Liver (tissue), 9 donors: ENCODE measurements around the gene NGFR. TPM values are rescaled to one million over a fixed set of nuclear protein-coding genes. Genes with fewer than 3 reads are reported as not detected.

Experiments used
- DNase-seq: peaks from one replicate; pipeline ENCODE4 v3.0.0-alpha.2; 2017; ENCODE audit warnings: low spot score
- H3K27ac ChIP-seq, 2 donors: one replicate each; pipeline ENCODE4 v1.7.0; 2013; ENCODE audit warnings: inconsistent platforms in 2 of 2, low read length in 2 of 2, control low read depth in 1 of 2, low read depth in 1 of 2, mild to moderate bottlenecking in 1 of 2
- H3K27me3 ChIP-seq, 4 donors: one replicate each; pipeline versions ENCODE4 v1.6.1 to v1.7.0; 2013; ENCODE audit warnings: low read length in 3 of 4, inconsistent platforms in 1 of 4, mild to moderate bottlenecking in 1 of 4, moderate library complexity in 1 of 4; ENCODE audit not compliant: control insufficient read depth in 4 of 4, insufficient read depth in 4 of 4
- H3K36me3 ChIP-seq, 4 donors: one replicate each; pipeline versions ENCODE4 v1.6.1 to v1.7.0; 2013; ENCODE audit warnings: low read length in 3 of 4, mild to moderate bottlenecking in 3 of 4, low read depth in 1 of 4, moderate library complexity in 1 of 4; ENCODE audit not compliant: control insufficient read depth in 4 of 4, insufficient read depth in 3 of 4
- H3K4me1 ChIP-seq, 4 donors: one replicate each; pipeline versions ENCODE4 v1.6.1 to v1.7.0; 2013; ENCODE audit warnings: low read length in 3 of 4, mild to moderate bottlenecking in 3 of 4, moderate library complexity in 1 of 4; ENCODE audit not compliant: control insufficient read depth in 4 of 4, insufficient read depth in 4 of 4
- H3K4me3 ChIP-seq, 3 donors: one replicate each; pipeline versions ENCODE4 v1.6.1 to v1.7.0; 2013; ENCODE audit warnings: low read length in 3 of 3, control low read depth in 1 of 3, low read depth in 1 of 3, mild to moderate bottlenecking in 1 of 3
- H3K9ac ChIP-seq, 2 donors: one replicate each; pipeline ENCODE4 v1.7.0; 2013; ENCODE audit warnings: low read length in 2 of 2, mild to moderate bottlenecking in 2 of 2, moderate library complexity in 2 of 2, control low read depth in 1 of 2, low read depth in 1 of 2
- H3K9me3 ChIP-seq, 4 donors: one replicate each; pipeline versions ENCODE4 v1.6.1 to v1.7.0; 2013; ENCODE audit warnings: low read length in 3 of 4; ENCODE audit not compliant: control insufficient read depth in 4 of 4
- EGR1 ChIP-seq, 2 donors: IDR thresholded peaks; 2 replicates each; pipeline ENCODE4 v1.6.1; 2016 to 2018; ENCODE audit warnings: antibody characterized with exemption in 2 of 2, low read depth in 2 of 2
- FOXA1 ChIP-seq: IDR thresholded peaks from 2 replicates; pipeline ENCODE4 v1.6.1; 2016; ENCODE audit warnings: antibody characterized with exemption
- FOXA2 ChIP-seq: IDR thresholded peaks from 2 replicates; pipeline ENCODE4 v1.6.1; 2016; ENCODE audit warnings: antibody characterized with exemption
- GABPA ChIP-seq, 2 donors: IDR thresholded peaks in 1 of 2; conservative IDR thresholded peaks in 1 of 2; 2 replicates each; pipeline ENCODE4 v1.6.1; 2016; ENCODE audit warnings: antibody characterized with exemption in 2 of 2, mild to moderate bottlenecking in 1 of 2, moderate library complexity in 1 of 2
- HNF4A ChIP-seq, 2 donors: conservative IDR thresholded peaks; 2 replicates each; pipeline ENCODE4 v1.6.1; 2016; ENCODE audit warnings: antibody characterized with exemption in 2 of 2, mild to moderate bottlenecking in 2 of 2
- HNF4G ChIP-seq: IDR thresholded peaks from 2 replicates; pipeline ENCODE4 v1.6.1; 2016; ENCODE audit warnings: antibody characterized with exemption
- JUND ChIP-seq, 2 donors: IDR thresholded peaks; 2 replicates each; pipeline ENCODE4 v1.6.1; 2016; ENCODE audit warnings: antibody characterized with exemption in 2 of 2
- RAD21 ChIP-seq, 2 donors: IDR thresholded peaks; 2 replicates each; pipeline ENCODE4 v1.6.1; 2016; ENCODE audit warnings: antibody characterized with exemption in 2 of 2, mild to moderate bottlenecking in 2 of 2
- SP1 ChIP-seq: IDR thresholded peaks from 2 replicates; pipeline ENCODE4 v1.6.1; 2018; ENCODE audit warnings: antibody characterized with exemption, mild to moderate bottlenecking
- TAF1 ChIP-seq: conservative IDR thresholded peaks from 2 replicates; pipeline ENCODE4 v1.6.1; 2016; ENCODE audit warnings: antibody characterized with exemption, mild to moderate bottlenecking
- WGBS: extraction: QIAGEN DNeasy Blood & Tissue Kit; methylation state at CpG from one replicate; pipeline ENCODE4 v1.1.7; 2013; 5-methylcytosine and 5-hydroxymethylcytosine counted together
- polyA plus RNA-seq, 2 donors: library from polyadenylated mRNA; stranded (reverse) in 1 of 2; unstranded in 1 of 2; fragments of 200-250 nt in 1 of 2; fragments of >200 nt in 1 of 2; fragmentation: Nextera tagmentation in 1 of 2; extraction: Ambion mirVana in 1 of 2; gene quantifications; one replicate each; pipeline versions ENCODE4 v1.2.1 to v1.2.3, GENCODE V29; 2013 to 2015
- total RNA-seq, 2 donors: library from RNA; depleted of rRNA; stranded (reverse); fragments of >200 nt; gene quantifications; one replicate each; pipeline ENCODE4 v1.2.3, GENCODE V29; 2014
- TF ChIP-seq, protein P1 (sequence below): IDR thresholded peaks from 2 replicates; pipeline ENCODE4 v1.6.1; 2016; ENCODE audit warnings: antibody characterized with exemption
- TF ChIP-seq, protein P2 (sequence below): IDR thresholded peaks from 2 replicates; pipeline ENCODE4 v1.6.1; 2016; ENCODE audit warnings: antibody characterized with exemption, mild to moderate bottlenecking
- TF ChIP-seq, protein P3 (sequence below): IDR thresholded peaks from 2 replicates; pipeline ENCODE4 v1.6.1; 2016; ENCODE audit warnings: antibody characterized with exemption
- donor health status: healthy.
- donor health status: healthy.
- donor health status: healthy.
- donor health status: healthy.
- donor health status: healthy.

Gene NGFR
- total and polyA plus RNA-seq, 4 donors: 6.9 to 11.0 (median 10.5) TPM

DNA sequence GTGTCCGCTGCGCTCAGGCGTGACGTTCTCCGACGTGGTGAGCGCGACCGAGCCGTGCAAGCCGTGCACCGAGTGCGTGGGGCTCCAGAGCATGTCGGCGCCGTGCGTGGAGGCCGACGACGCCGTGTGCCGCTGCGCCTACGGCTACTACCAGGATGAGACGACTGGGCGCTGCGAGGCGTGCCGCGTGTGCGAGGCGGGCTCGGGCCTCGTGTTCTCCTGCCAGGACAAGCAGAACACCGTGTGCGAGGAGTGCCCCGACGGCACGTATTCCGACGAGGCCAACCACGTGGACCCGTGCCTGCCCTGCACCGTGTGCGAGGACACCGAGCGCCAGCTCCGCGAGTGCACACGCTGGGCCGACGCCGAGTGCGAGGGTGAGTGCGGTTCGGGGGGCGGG, 11.2 kb downstream of the NGFR start:
- TF ChIP-seq, protein P1, sequence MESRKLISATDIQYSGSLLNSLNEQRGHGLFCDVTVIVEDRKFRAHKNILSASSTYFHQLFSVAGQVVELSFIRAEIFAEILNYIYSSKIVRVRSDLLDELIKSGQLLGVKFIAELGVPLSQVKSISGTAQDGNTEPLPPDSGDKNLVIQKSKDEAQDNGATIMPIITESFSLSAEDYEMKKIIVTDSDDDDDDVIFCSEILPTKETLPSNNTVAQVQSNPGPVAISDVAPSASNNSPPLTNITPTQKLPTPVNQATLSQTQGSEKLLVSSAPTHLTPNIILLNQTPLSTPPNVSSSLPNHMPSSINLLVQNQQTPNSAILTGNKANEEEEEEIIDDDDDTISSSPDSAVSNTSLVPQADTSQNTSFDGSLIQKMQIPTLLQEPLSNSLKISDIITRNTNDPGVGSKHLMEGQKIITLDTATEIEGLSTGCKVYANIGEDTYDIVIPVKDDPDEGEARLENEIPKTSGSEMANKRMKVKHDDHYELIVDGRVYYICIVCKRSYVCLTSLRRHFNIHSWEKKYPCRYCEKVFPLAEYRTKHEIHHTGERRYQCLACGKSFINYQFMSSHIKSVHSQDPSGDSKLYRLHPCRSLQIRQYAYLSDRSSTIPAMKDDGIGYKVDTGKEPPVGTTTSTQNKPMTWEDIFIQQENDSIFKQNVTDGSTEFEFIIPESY: no peak
- no peak for TF ChIP-seq GABPA (IDR thresholded peaks at IDR 0.05 in 1 of 2, conservative IDR thresholded peaks at IDR 0.05 in 1 of 2)
- no peak for TF ChIP-seq HNF4G
- TF ChIP-seq, protein P2, sequence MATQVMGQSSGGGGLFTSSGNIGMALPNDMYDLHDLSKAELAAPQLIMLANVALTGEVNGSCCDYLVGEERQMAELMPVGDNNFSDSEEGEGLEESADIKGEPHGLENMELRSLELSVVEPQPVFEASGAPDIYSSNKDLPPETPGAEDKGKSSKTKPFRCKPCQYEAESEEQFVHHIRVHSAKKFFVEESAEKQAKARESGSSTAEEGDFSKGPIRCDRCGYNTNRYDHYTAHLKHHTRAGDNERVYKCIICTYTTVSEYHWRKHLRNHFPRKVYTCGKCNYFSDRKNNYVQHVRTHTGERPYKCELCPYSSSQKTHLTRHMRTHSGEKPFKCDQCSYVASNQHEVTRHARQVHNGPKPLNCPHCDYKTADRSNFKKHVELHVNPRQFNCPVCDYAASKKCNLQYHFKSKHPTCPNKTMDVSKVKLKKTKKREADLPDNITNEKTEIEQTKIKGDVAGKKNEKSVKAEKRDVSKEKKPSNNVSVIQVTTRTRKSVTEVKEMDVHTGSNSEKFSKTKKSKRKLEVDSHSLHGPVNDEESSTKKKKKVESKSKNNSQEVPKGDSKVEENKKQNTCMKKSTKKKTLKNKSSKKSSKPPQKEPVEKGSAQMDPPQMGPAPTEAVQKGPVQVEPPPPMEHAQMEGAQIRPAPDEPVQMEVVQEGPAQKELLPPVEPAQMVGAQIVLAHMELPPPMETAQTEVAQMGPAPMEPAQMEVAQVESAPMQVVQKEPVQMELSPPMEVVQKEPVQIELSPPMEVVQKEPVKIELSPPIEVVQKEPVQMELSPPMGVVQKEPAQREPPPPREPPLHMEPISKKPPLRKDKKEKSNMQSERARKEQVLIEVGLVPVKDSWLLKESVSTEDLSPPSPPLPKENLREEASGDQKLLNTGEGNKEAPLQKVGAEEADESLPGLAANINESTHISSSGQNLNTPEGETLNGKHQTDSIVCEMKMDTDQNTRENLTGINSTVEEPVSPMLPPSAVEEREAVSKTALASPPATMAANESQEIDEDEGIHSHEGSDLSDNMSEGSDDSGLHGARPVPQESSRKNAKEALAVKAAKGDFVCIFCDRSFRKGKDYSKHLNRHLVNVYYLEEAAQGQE: no peak
- no peak for TF ChIP-seq RAD21 (IDR thresholded peaks at IDR 0.05)
- no peak for TF ChIP-seq EGR1 (IDR thresholded peaks at IDR 0.05; ENCODE audit: low read depth in 2 of 2)
- no peak for TF ChIP-seq FOXA2
- TF ChIP-seq, protein P3, sequence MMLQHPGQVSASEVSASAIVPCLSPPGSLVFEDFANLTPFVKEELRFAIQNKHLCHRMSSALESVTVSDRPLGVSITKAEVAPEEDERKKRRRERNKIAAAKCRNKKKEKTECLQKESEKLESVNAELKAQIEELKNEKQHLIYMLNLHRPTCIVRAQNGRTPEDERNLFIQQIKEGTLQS: no peak
- TF ChIP-seq JUND (IDR thresholded peaks at IDR 0.05): no peak
- no peak for TF ChIP-seq SP1
- no peak for TF ChIP-seq HNF4A (conservative IDR thresholded peaks at IDR 0.05)
- TF ChIP-seq FOXA1: no peak
- Histone ChIP-seq H3K4me1 (peaks cover 0 to 4% (median 0%) of the 10 kb centered on the region in 4 donors), H3K27me3 (no peaks in the 10 kb centered on the region), H3K27ac (no peak overlapping the region), H3K4me3 (no peak overlapping the region), H3K9ac (no peak overlapping the region), H3K36me3 (no peaks in the 10 kb centered on the region), H3K9me3 (no peaks in the 10 kb centered on the region)
- 87% methylated on average over 57 of the region's 57 CpGs for WGBS
- DNase-seq: no peak

DNA sequence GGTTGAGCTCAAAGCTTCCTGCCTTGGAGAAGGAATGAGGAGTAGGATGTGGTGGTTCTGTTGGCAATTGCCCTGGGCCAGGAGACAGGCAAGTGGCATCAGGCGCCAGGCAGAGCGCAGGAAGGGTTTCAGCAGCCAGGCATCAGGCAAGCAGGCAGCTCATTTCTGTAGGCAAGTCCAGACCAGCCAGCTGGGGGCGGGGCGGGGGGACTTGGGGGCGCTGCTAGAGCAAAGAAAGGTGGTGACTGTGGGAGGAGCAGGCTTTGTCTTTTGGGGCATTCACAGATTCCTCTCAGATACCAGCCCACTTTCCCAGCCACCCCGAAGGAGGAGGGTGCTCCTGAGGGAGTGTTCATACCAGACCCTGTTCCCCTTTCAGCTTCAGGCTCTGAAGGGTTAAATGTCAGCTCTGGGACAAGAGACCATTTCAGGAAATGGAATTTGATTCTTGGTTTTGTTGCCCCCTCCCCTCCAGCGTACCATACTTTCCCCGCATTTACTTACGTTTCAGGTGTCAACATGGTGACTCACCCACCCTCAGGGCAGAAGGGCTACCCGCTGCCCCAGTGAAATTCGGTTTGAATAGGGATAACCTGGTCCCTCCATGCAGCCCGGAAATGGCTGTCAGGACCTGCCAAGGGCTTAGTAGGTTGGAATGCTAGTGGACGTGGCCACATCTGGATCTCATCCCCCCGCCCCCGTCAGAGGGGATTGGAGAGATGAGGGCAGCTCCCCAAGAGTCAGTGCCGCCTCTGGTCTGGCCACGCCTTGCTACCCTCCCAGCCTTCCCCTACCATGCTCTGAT, 13.2 kb downstream of the NGFR start:
- Histone ChIP-seq H3K9me3 (no peaks in the 10 kb centered on the region), H3K4me1 (peaks cover 0 to 4% (median 0%) of the 10 kb centered on the region in 4 donors), H3K27ac (peak overlapping the region in 1 of 2 donors; percentile 33), H3K9ac (no peak overlapping the region), H3K4me3 (no peak overlapping the region), H3K36me3 (no peaks in the 10 kb centered on the region), H3K27me3 (no peaks in the 10 kb centered on the region)
- WGBS: 32% methylated on average over 17 of the region's 17 CpGs
- no peak for DNase-seq
- TF ChIP-seq HNF4G: no peak
- TF ChIP-seq HNF4A (conservative IDR thresholded peaks at IDR 0.05): no peak
- no peak for TF ChIP-seq GABPA (IDR thresholded peaks at IDR 0.05 in 1 of 2, conservative IDR thresholded peaks at IDR 0.05 in 1 of 2)
- TF ChIP-seq TAF1: no peak
- TF ChIP-seq FOXA1: no peak
- TF ChIP-seq FOXA2: no peak
